Measurements from ENCODE around the gene MEMO1. TPM values are rescaled to one million over a fixed set of nuclear protein-coding genes. Genes with fewer than 3 reads are reported as not detected.

Gene MEMO1
- total RNA-seq, 1 donor from 2014 or later, result 35.0 TPM

- Histone ChIP-seq H3K36me3 (ENCODE audit: control insufficient read depth, insufficient read depth, low read length) (no peaks in the 10 kb centered on the region), H3K27me3 (ENCODE audit: control insufficient read depth, insufficient read depth, low read length) (no peaks in the 10 kb centered on the region), H3K4me3 (ENCODE audit: low read depth, low read length) (no peak overlapping the region)
- no peak for TF ChIP-seq CTCF (IDR thresholded peaks at IDR 0.05; ENCODE audit: insufficient read depth, low read length, poor library complexity, severe bottlenecking)
- DNase-seq (ENCODE audit: low read depth), result no peak
Measured at GRCh38 chr2:31823558-31823957, 187.2 kb downstream of the MEMO1 start.

GRCh38 chr2:31822587-31822986 lies 188.2 kb downstream of the MEMO1 start:
- Histone ChIP-seq H3K27me3 (ENCODE audit: control insufficient read depth, insufficient read depth, low read length) (no peaks in the 10 kb centered on the region), H3K4me3 (ENCODE audit: low read depth, low read length) (no peak overlapping the region), H3K36me3 (ENCODE audit: control insufficient read depth, insufficient read depth, low read length) (no peaks in the 10 kb centered on the region)
- no peak for TF ChIP-seq CTCF (IDR thresholded peaks at IDR 0.05; ENCODE audit: insufficient read depth, low read length, poor library complexity, severe bottlenecking)
- no peak for DNase-seq (ENCODE audit: low read depth)

Other genes with a start within 250 kb of the MEMO1 start
- 45.1 and 64.1 TPM in 2 replicates for gene DPY30, start 28.8 kb upstream of the MEMO1 start, total RNA-seq
- 23.0 and 23.9 TPM in 2 replicates for gene SPAST, start 52.5 kb upstream of the MEMO1 start, total RNA-seq
- gene SLC30A6, start 154.9 kb upstream of the MEMO1 start, total RNA-seq, result 18.0 and 19.4 TPM in 2 replicates

Measured in kidney epithelial cell (primary cell).